Astrocyte (in vitro differentiated cells and primary cell): Measurements from ENCODE around the gene HBP1.

Experiments used
- CTCF ChIP-seq: IDR thresholded peaks from 2 replicates; pipeline ENCODE4 v1.5.1; 2011; ENCODE audit warnings: low read depth, mild to moderate bottlenecking, inconsistent platforms, low read length, moderate library complexity; ENCODE audit not compliant: insufficient read depth
- EZH2 ChIP-seq: IDR thresholded peaks from 2 replicates; pipeline ENCODE4 v1.6.1; 2012; ENCODE audit warnings: mild to moderate bottlenecking, low read length, inconsistent platforms; ENCODE audit not compliant: insufficient read depth

GRCh38 chr7:107181172-107181571 lies 12.4 kb downstream of the HBP1 start:
- TF ChIP-seq CTCF (no peak), EZH2 (no peak)
